Heart left ventricle (tissue), 13 donors: ENCODE results near the gene RMND1.

ENCODE experiments used
- POLR2A ChIP-seq, 2 donors: fragments of 450-650 bp; IDR thresholded peaks; one replicate each; pipeline ENCODE4 v1.6.1; 2017; ENCODE audit warnings: antibody characterized with exemption in 2 of 2, mild to moderate bottlenecking in 2 of 2, moderate library complexity in 2 of 2
- TF ChIP-seq, protein P1 (sequence below), 12 donors: fragments of 200-600 bp; sonication (generic) in 4 of 12; IDR thresholded peaks; one replicate each; pipeline versions ENCODE4 v1.5.0 to v1.8.0; 2018 to 2022; ENCODE audit warnings: antibody characterized with exemption in 12 of 12, mild to moderate bottlenecking in 5 of 12
- donor health status: ischemic (EF 13 %, LVEDD 7.1; RV severe dilation, severe dysfunction).
- donor health status: DM: no; HTN: yes; CAD: no.
- donor health status: DM: no; HTN: no; CAD: no.
- donor health status: ischemic (EF 25% LVEDD 6.9; RV normal size, moderate dysfunction).
- donor health status: ischemic (EF 25% LVEDD 5.7; RV mildly dilated, moderate dysfunction).
- donor health status: ischemic (EF 35%, LVEDD 5.7; RV mildly dilated, moderate dysfunction).
- donor health status: nonischemic (EF 11% LVEDD 7.7; RV severe dilation, severe dysfunction).
- donor health status: DM: yes; HTN: yes; CAD: no.
- donor health status: PGD.
- donor health status: ischemic (EF 29% LVEDD 5.4; RV normal size, mild dysfunction).
- donor health status: nonischemic (EF 23%, LVEDD 6.1; RV moderate dilation, normal function).

GRCh38 chr6:151437401-151437800, 14.5 kb downstream of the RMND1 start:
- TF ChIP-seq, protein P1, sequence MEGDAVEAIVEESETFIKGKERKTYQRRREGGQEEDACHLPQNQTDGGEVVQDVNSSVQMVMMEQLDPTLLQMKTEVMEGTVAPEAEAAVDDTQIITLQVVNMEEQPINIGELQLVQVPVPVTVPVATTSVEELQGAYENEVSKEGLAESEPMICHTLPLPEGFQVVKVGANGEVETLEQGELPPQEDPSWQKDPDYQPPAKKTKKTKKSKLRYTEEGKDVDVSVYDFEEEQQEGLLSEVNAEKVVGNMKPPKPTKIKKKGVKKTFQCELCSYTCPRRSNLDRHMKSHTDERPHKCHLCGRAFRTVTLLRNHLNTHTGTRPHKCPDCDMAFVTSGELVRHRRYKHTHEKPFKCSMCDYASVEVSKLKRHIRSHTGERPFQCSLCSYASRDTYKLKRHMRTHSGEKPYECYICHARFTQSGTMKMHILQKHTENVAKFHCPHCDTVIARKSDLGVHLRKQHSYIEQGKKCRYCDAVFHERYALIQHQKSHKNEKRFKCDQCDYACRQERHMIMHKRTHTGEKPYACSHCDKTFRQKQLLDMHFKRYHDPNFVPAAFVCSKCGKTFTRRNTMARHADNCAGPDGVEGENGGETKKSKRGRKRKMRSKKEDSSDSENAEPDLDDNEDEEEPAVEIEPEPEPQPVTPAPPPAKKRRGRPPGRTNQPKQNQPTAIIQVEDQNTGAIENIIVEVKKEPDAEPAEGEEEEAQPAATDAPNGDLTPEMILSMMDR (IDR thresholded peaks at IDR 0.05), result no peak
- TF ChIP-seq POLR2A (IDR thresholded peaks at IDR 0.05), result no peak
